Measurements from ENCODE around the gene MYOZ2. TPM values are rescaled to one million over a fixed set of nuclear protein-coding genes. Genes with fewer than 3 reads are reported as not detected.

The MYOZ2 gene
- total and polyA plus RNA-seq, 8 donors = 0.06 to 0.43 (median 0.20) TPM; not detected in 4

DNA sequence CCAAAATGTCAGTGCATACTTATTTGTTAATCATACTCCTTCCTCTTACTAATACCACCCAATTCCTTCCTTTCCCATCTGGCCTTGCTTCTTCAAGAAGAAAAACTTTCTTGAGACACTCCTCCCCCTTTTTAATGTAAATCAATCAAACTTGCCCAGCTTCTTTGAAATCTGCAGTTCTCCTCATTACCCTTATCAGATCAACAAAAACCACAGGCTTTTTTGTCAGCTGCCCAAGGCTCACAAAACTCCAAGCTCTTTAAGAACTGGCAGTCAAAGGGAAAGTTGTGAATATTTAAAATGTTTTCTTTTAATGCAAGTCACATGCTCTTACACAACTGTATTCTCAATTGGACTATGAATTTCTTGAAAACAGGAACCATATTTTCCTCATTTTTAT, 11.3 kb upstream of the MYOZ2 start:
- FAIRE-seq (no peak), DNase-seq (no peak)

DNA sequence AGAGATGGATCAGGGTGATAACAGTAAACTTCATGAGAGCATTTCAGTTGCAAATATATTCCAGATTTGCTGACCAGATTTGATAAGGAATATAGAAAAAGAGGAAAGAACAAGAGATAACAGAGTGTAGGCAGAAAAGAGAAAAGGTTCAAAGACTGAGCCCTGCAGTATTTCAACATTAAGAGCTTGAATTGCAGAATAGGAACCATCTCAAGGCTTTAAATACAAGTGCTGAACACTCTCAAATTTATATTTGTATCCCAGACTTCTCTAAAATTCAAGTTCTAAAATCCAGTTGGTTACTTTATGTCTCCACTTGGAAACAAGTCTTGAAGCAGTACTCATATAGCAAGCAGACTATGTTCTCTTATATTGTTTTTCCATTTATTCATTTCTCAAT, 9.7 kb upstream of the MYOZ2 start:
- no peak for FAIRE-seq
- intact Hi-C loops (cut with DNase I) = no loop called here
- TF ChIP-seq, protein P1, sequence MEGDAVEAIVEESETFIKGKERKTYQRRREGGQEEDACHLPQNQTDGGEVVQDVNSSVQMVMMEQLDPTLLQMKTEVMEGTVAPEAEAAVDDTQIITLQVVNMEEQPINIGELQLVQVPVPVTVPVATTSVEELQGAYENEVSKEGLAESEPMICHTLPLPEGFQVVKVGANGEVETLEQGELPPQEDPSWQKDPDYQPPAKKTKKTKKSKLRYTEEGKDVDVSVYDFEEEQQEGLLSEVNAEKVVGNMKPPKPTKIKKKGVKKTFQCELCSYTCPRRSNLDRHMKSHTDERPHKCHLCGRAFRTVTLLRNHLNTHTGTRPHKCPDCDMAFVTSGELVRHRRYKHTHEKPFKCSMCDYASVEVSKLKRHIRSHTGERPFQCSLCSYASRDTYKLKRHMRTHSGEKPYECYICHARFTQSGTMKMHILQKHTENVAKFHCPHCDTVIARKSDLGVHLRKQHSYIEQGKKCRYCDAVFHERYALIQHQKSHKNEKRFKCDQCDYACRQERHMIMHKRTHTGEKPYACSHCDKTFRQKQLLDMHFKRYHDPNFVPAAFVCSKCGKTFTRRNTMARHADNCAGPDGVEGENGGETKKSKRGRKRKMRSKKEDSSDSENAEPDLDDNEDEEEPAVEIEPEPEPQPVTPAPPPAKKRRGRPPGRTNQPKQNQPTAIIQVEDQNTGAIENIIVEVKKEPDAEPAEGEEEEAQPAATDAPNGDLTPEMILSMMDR (IDR thresholded peaks at IDR 0.05) = no peak

More for the DNA sequence above, 11.3 kb upstream of the MYOZ2 start:
- H3K36me3 ChIP-seq = no peaks in the 10 kb centered on the region
- H3K27me3 ChIP-seq = no peaks in the 10 kb centered on the region
- H3K9me3 ChIP-seq = no peaks in the 10 kb centered on the region
- intact Hi-C loops (cut with DNase I) = no loop called here
- no peak for ATAC-seq
- no peak overlapping the region for H3K27ac ChIP-seq
- TF ChIP-seq, protein P1 (IDR thresholded peaks at IDR 0.05) = no peak
- no peak overlapping the region for H3K4me3 ChIP-seq
- H3K4me1 ChIP-seq = peaks cover 0 to 9% (median 0%) of the 10 kb centered on the region in 3 donors

DNA sequence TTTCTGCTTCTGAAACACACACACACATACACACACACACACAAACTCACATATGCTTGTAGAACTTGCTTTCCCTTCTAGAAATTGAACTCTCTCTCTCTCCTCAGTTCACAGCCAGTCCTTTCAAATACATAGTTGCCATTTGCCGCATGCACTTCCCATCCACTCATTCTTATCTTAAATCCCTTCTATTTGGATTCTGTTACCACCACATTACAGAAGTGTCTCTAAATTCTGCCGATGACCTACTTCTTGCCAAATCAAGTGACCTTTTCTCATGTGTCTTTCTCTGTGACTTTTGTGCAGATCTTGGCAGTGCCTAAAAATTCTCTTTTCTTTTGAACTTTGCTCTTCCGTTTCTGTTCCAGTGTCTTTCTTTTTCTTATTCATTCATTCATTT, 7.5 kb upstream of the MYOZ2 start:
- Histone ChIP-seq H3K36me3 (no peaks in the 10 kb centered on the region), H3K27ac (no peak overlapping the region), H3K9me3 (no peaks in the 10 kb centered on the region), H3K4me1 (peaks cover 14 to 22% (median 16%) of the 10 kb centered on the region in 3 donors), H3K27me3 (no peaks in the 10 kb centered on the region), H3K4me3 (no peak overlapping the region)
- TF ChIP-seq, protein P1 (IDR thresholded peaks at IDR 0.05) = no peak
- no peak for FAIRE-seq
- intact Hi-C loops (cut with DNase I) = no loop called here
- ATAC-seq = no peak
- 75 to 83% methylated on average over 3 of the region's 3 CpGs for WGBS, 2 donors
- DNase-seq = no peak

More for the DNA sequence above, 9.7 kb upstream of the MYOZ2 start:
- Histone ChIP-seq H3K4me3 (no peak overlapping the region), H3K27ac (no peak overlapping the region), H3K27me3 (no peaks in the 10 kb centered on the region), H3K4me1 (peaks cover 4 to 12% (median 9%) of the 10 kb centered on the region in 3 donors), H3K36me3 (no peaks in the 10 kb centered on the region), H3K9me3 (no peaks in the 10 kb centered on the region)
- no peak for DNase-seq
- ATAC-seq = no peak

DNA sequence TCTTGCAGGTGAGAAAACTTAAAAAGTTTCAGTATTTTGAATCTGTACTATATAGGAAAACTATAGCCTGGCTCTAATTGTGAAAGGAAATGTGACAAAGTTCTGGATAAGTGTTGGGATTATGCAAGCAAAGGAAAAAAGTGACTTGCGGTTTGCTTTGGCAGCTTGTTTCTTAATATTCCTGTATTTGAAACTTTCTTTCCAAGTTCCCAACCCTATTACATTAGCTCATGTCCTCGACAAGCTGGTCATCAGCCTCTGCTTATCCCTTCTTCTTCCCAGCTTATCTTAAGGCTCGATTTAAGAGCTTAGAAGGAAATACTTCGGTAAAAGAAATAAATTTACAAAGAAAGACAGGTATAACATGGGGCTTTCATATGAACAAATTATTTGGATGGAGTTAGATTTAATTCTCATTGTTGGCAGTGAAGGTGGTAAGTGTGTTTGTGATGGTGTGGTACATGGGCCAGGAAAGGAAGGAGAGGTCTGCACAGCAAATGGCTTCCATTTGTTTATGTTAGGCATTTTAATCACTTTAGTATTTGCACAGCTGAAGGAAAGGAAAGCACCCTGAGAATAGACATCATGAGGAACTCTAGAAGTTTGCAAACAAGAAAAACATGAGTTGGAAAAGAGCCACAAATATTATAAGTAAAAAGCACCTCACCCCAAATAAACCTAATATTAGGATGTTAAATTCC, 5.1 kb upstream of the MYOZ2 start:
- Histone ChIP-seq H3K4me3 (no peak overlapping the region), H3K27me3 (no peaks in the 10 kb centered on the region), H3K4me1 (peaks cover 12 to 16% (median 14%) of the 10 kb centered on the region in 3 donors), H3K9me3 (no peaks in the 10 kb centered on the region), H3K36me3 (no peaks in the 10 kb centered on the region), H3K27ac (peak overlapping the region in 3 of 4 donors; percentile 12 to 67 (median 59))
- DNase-seq (no peak), FAIRE-seq (no peak), ATAC-seq (peak; percentile 70 to 85 (median 81))
- 34 to 35% methylated on average over 4 of the region's 4 CpGs for WGBS, 2 donors
- intact Hi-C loops (cut with DNase I) = no loop called here
- TF ChIP-seq, protein P1 (IDR thresholded peaks at IDR 0.05) = no peak

DNA sequence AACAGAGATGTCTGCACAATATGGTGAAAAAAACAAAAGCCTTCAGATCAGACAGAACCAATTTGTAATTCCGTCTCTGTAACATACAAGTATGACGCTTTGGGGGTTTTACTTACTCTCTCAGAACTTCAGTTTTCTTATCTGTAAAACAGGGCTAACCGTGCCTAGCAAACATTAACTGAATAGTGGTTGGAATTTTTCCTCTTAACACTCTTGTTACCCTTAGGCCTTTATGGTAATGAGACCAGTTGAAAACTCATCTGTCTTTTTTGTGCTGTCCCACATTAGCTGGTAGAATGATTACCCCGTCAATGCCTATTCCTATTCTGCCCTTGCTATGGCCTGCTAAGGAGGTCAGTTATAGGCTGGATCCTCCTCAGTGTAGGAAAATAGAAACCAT, 4.5 kb upstream of the MYOZ2 start:
- no peaks in the 10 kb centered on the region for H3K27me3 ChIP-seq
- ATAC-seq = peak in 3 of 4 donors; percentile 49 to 73 (median 64)
- WGBS, 2 donors = 23% methylated on average over 4 of the region's 4 CpGs
- no peaks in the 10 kb centered on the region for H3K9me3 ChIP-seq
- FAIRE-seq = no peak
- H3K4me1 ChIP-seq = peaks cover 12 to 18% (median 16%) of the 10 kb centered on the region in 3 donors
- H3K4me3 ChIP-seq = no peak overlapping the region
- H3K27ac ChIP-seq = peak overlapping the region in 2 of 4 donors; percentile 59 to 67
- TF ChIP-seq, protein P1 (IDR thresholded peaks at IDR 0.05) = no peak
- DNase-seq = no peak
- no peaks in the 10 kb centered on the region for H3K36me3 ChIP-seq
- intact Hi-C loops (cut with DNase I) = no loop called here

Measured in pancreas (tissue), 10 donors.